CD4-positive, alpha-beta T cell treated with Interleukin-10 for 1 hour (primary cell): Measurements from ENCODE around the gene STK10.
"Not testable (repeated sequence)": the region's sequence is repeated elsewhere in the genome, so short reads cannot be mapped to it uniquely, and the experiment has no call there.

Source experiments
- DNase-seq: peaks from one replicate; pipeline ENCODE4 v3.0.0-alpha.2; 2020

STK10 gene

GRCh38 chr5:172164769-172165212 lies 23.2 kb downstream of the STK10 start:
- DNase-seq, result no peak

DNA sequence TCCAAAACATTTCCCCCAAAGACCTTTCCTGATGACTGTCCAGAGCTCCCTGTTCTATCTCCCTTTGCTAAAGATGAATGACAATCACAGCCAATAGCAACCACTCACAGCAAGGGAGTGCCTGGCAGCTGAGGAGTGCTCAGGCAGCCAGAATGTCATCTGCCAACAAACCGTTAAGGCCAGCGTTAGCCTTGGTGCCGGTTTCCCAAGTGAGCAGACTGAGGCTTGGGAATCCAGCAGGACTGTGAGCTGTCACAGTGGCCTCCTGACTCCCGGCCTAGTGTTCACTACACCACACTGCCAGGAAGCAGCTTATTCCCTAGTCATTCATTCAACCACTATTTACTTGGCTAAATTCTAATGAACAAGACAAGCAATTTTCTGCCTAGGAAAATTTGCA lies 24.7 kb downstream of the STK10 start:
- DNase-seq, result no peak

GRCh38 chr5:172162987-172163343 lies 25.1 kb downstream of the STK10 start:
- DNase-seq, result no peak

DNA sequence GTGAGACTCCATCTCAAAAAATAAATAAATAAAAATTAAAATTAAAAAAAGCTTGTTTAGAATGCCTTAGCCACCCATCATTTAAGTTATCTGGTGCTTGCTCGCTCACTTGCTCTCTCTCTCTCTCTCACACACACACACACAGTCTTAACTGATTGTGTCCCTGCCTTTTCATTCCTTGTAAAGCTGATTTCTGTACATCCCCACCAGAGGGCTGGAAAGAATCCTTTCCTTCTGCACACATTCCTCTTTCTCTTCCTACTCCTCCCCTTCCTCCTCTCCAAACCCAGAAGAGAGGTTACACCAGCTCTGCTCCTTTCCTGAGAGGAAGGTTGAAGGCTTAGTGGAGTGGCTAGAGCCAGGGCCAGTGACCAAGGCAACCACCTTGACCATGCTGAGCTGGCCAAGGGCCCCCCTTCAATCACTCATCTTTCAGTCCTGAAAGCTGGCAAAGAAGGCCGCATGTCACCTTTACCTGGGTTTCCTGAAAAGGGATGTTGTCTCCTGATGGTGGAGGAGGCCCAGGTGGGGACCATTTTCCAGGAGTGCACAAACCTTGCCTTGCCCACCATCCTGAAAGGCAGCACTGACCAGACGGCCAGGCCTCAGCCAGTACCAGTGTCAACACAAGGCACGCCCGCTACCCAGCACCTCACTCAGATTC lies 25.6 kb downstream of the STK10 start:
- no peak for DNase-seq

- no peak for DNase-seq
Observed at GRCh38 chr5:172160506-172160905, 27.5 kb downstream of the STK10 start.

DNA sequence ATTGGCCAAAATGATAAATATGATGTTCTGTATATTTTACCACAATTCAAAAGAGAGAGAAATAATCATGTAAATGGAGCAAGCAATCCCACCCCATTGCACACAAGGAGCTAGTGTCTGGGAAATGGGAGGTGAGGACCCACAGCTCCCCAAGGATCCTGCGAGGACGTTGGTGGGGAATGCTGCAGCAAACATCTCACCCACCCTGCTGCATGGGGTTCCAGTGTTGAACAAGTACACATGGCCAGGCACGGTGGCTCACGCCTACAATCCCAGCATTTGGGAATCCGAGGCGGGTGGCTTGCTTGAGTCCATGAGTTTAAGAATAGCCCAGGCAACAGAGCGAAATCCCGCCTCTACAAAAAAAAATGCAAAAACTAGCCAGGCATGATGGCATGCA lies 29.0 kb downstream of the STK10 start:
- no peak for DNase-seq

- no peak for DNase-seq
Observed at GRCh38 chr5:172156541-172156994, 31.5 kb downstream of the STK10 start.

- DNase-seq, result not testable (repeated sequence)
Observed at GRCh38 chr5:172155101-172155500, 32.9 kb downstream of the STK10 start.

- no peak for DNase-seq
Observed at GRCh38 chr5:172153695-172154094, 34.3 kb downstream of the STK10 start.

- DNase-seq, result no peak
Observed at GRCh38 chr5:172151661-172152210, 36.3 kb downstream of the STK10 start.

GRCh38 chr5:172150514-172151425 lies 37.3 kb downstream of the STK10 start:
- peak; percentile 28 for DNase-seq

- DNase-seq, result not testable (repeated sequence)
Observed at GRCh38 chr5:172149481-172149880, 38.5 kb downstream of the STK10 start.

- DNase-seq, result no peak
Observed at GRCh38 chr5:172149073-172149472, 39.0 kb downstream of the STK10 start.

- no peak for DNase-seq
Observed at GRCh38 chr5:172148381-172148780, 39.6 kb downstream of the STK10 start.

GRCh38 chr5:172147857-172148256 lies 40.2 kb downstream of the STK10 start:
- peak; percentile 21 for DNase-seq

DNA sequence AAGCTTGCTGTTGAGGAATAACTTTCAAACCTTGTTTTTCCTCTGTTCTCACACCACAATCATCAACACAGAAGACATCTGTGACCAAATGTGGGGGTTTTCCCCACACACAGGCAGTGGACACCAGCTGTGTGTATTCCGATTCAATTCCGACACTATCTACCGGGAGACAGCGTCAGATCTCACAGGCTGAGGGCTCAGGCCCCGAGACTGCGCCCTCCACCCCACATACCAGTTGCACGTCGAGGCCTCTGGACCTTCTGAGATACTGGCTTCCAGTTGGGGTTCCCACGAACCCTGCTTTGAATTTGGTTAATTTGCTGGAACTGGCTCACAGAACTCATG lies 41.3 kb downstream of the STK10 start:
- no peak for DNase-seq

DNA sequence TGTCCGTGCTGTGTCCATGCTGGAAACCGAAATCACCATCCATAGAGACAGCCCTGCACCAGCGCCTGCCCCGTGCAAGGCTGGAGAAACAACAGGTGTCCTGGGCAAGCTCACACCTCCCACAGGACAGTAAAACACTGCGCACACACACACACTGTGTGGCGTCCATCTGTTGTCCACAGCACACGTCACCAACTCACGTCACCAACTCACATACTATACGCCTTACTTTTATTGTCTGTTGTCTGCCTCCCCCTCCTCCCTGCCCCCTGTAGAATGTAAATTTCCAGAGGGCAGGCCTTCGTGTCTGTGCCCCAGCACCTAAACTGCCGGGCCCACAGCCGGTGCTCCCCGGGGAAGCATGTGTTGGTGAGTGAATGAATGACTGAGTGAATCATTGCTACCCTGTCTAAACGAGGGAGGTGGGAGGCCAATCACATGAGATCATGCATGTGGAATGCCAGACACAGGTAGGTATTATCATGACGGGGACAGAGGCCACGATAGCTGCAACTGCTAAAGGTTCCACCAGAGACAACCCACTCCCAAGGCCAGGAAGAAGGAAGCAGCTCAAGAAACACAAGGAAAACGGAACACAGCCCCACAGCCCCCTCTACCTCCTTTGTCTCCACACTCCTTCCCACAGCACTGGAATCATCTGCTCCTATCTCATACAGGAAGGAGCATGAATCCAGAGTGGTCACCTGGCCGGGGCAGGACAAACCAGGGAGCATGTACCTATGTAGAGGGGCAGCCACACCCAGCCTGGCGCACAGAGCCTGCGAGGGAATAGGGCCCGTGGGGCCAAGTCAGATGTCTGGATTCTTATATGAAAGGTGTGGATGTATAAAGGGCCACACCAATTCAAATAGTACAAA lies 41.9 kb downstream of the STK10 start:
- no peak for DNase-seq

GRCh38 chr5:172144931-172145869 lies 42.8 kb downstream of the STK10 start:
- DNase-seq, result no peak

GRCh38 chr5:172144291-172144815 lies 43.7 kb downstream of the STK10 start:
- no peak for DNase-seq

DNA sequence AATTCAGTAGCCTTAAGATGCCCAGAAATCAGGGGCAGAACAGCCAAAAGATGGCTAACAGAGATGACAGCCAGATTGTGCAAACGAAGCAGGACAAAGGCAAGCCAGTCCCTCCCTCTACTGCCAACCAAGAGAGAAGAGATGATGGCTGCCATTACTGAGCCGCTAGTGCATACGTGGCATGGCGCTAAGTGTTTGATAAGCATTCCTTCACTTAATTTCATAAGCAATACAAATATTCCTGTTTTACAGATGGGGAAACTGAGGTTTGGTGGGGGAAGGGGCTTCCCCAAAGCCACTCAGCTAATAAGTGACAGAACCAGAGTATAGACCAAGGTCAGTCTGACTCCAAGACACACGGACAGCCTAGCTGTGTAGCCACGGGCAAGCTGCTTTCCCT lies 44.1 kb downstream of the STK10 start:
- DNase-seq, result no peak

- DNase-seq, result no peak
Observed at GRCh38 chr5:172142709-172143215, 45.3 kb downstream of the STK10 start.
